Endothelial cell of umbilical vein (primary cell): ENCODE measurements around the gene ATP1B2. TPM values are rescaled to one million over a fixed set of nuclear protein-coding genes. Genes with fewer than 3 reads are reported as not detected.

Source experiments
- BruUV-seq: library from RNA; stranded (reverse); fragments of 400-500 nt; replicated peaks from 2 replicates; lab custom pipeline; 2021; lab: Mats Ljungman, UMichigan
- CTCF ChIA-PET: fragments of 300-600, 350-600 bp; sonication (Branson Sonifier 250); formaldehyde crosslinking; loops from one replicate; lab custom pipeline; 2021; ENCODE audit warnings: antibody characterized with exemption, inconsistent platforms; lab: Charles Lee
- POLR2A ChIA-PET: fragments of 300-600, 350-600 bp; sonication (Branson Sonifier 250); formaldehyde crosslinking; loops from one replicate; lab custom pipeline; 2021; ENCODE audit warnings: antibody characterized with exemption, inconsistent platforms; lab: Charles Lee
- DNase-seq: peaks from one replicate; pipeline ENCODE4 v3.0.0-alpha.2; 2011; ENCODE audit warnings: low read depth, low spot score
- FAIRE-seq: peaks from 2 replicates; lab custom pipeline; 2011; peaks lifted over from hg19 to GRCh38; lab: Jason Lieb, UNC
- H2AFZ ChIP-seq: 2 replicates; pipeline ENCODE4 v1.6.0; 2012; ENCODE audit warnings: low read depth, low read length, control low read depth, inconsistent platforms
- H3K27ac ChIP-seq: 2 replicates; pipeline ENCODE4 v1.5.1; 2011; ENCODE audit warnings: low read depth, mild to moderate bottlenecking, control low read depth, low read length, moderate library complexity; ENCODE audit not compliant: insufficient read depth
- H3K27me3 ChIP-seq, 2 experiments: 2 replicates each; pipeline versions ENCODE4 v1.6.0 to v1.6.1; 2011; ENCODE audit warnings: low read length in 2 of 2, mixed read lengths in 1 of 2; ENCODE audit not compliant: control insufficient read depth in 2 of 2, insufficient read depth in 2 of 2
- H3K36me3 ChIP-seq, 2 experiments: 2 replicates in 1 of 2; 3 replicates in 1 of 2; pipeline ENCODE4 v1.5.1; 2011; ENCODE audit warnings: low read length in 2 of 2, mild to moderate bottlenecking in 1 of 2, moderate library complexity in 1 of 2; ENCODE audit not compliant: control insufficient read depth in 2 of 2, insufficient read depth in 2 of 2; ENCODE audit errors: extremely low read depth in 1 of 2
- H3K4me1 ChIP-seq: 3 replicates; pipeline ENCODE4 v1.5.1; 2011; ENCODE audit warnings: mild to moderate bottlenecking, low read length; ENCODE audit not compliant: control insufficient read depth, insufficient read depth; ENCODE audit errors: extremely low read depth
- H3K4me2 ChIP-seq: 2 replicates; pipeline ENCODE4 v1.6.1; 2011; ENCODE audit warnings: low read length, control low read depth, mixed read lengths; ENCODE audit not compliant: insufficient read depth
- H3K4me3 ChIP-seq, 3 experiments: fragments of 200-600 bp in 1 of 3; sonication (generic), shearing (Covaris generic) in 1 of 3; replicated peaks in 1 of 3; 2 replicates each; pipeline ENCODE4 v1.5.1; 2011 to 2016; ENCODE audit warnings: control low read depth in 3 of 3, low read length in 3 of 3, mild to moderate bottlenecking in 2 of 3, inconsistent platforms in 1 of 3, low read depth in 1 of 3, moderate library complexity in 1 of 3; ENCODE audit not compliant: insufficient read depth in 1 of 3
- H3K79me2 ChIP-seq: 2 replicates; pipeline ENCODE4 v1.6.0; 2012; ENCODE audit warnings: low read length, inconsistent platforms; ENCODE audit not compliant: control insufficient read depth, insufficient read depth
- H3K9ac ChIP-seq: replicated peaks from 2 replicates; pipeline ENCODE3; 2011; ENCODE audit warnings: low read length, control low read depth; ENCODE audit not compliant: insufficient read depth; ENCODE audit errors: extremely low read depth
- H3K9me1 ChIP-seq: replicated peaks from 3 replicates; pipeline ENCODE4 v1.6.0; 2011; ENCODE audit warnings: mild to moderate bottlenecking, low read length; ENCODE audit not compliant: control insufficient read depth, insufficient read depth; ENCODE audit errors: extremely low read depth
- H3K9me3 ChIP-seq: replicated peaks from 2 replicates; pipeline ENCODE4 v1.5.1; 2012; ENCODE audit warnings: low read length, inconsistent platforms; ENCODE audit not compliant: control insufficient read depth, insufficient read depth
- H4K20me1 ChIP-seq: replicated peaks from 2 replicates; pipeline ENCODE3; 2011; ENCODE audit warnings: mild to moderate bottlenecking, low read length; ENCODE audit not compliant: control insufficient read depth, insufficient read depth; ENCODE audit errors: extremely low read depth
- EZH2 ChIP-seq: IDR thresholded peaks from 2 replicates; pipeline ENCODE4 v1.6.1; 2012; ENCODE audit warnings: borderline replicate concordance, low read depth, mild to moderate bottlenecking, moderate library complexity, low read length, inconsistent platforms; ENCODE audit not compliant: severe bottlenecking
- FOS ChIP-seq: IDR thresholded peaks from 2 replicates; pipeline ENCODE4 v1.6.1; 2011; ENCODE audit warnings: mild to moderate bottlenecking, low read length, moderate library complexity, borderline replicate concordance; ENCODE audit not compliant: insufficient read depth
- GATA2 ChIP-seq: IDR thresholded peaks from 2 replicates; pipeline ENCODE4 v1.7.0; 2011; ENCODE audit warnings: low read depth, mild to moderate bottlenecking, moderate library complexity, mixed read lengths, low read length; ENCODE audit not compliant: insufficient read length, insufficient read depth
- JUN ChIP-seq: IDR thresholded peaks from 2 replicates; pipeline ENCODE4 v1.6.1; 2011; ENCODE audit warnings: borderline replicate concordance, low read depth; ENCODE audit not compliant: insufficient read length, insufficient read depth
- MAX ChIP-seq: IDR thresholded peaks from 2 replicates; pipeline ENCODE4 v1.6.1; 2011; ENCODE audit not compliant: insufficient read depth, insufficient read length
- MYC ChIP-seq: IDR thresholded peaks from one replicate; pipeline ENCODE4 v1.6.1; 2011; ENCODE audit warnings: mild to moderate bottlenecking, low read depth, low read length
- POLR2A ChIP-seq: IDR thresholded peaks from 2 replicates; pipeline ENCODE4 v1.6.1; 2012; ENCODE audit warnings: low read depth, mild to moderate bottlenecking, control low read depth, low read length
- POLR2AphosphoS5 ChIP-seq: IDR thresholded peaks from 2 replicates; pipeline ENCODE4 v1.6.1; 2012; ENCODE audit warnings: low read depth, mild to moderate bottlenecking, control low read depth, low read length, moderate library complexity; ENCODE audit not compliant: insufficient read depth
- dilution Hi-C: fragments of 300-500 bp; cut with MboI; formaldehyde crosslinking; loops from one replicate; pipeline ENCODE4 v1.15.0; 2019; ENCODE audit warnings: low sequenced_read_pairs; ENCODE audit not compliant: extremely low pct_ligation_motif_present
- intact Hi-C: fragments of 100-400 bp; cut with micrococcal nuclease; formaldehyde crosslinking; loops from one replicate; pipeline ENCODE4 v1.10.0; 2022
- polyA plus RNA-seq, 4 experiments: library from polyadenylated mRNA; depleted of rRNA in 3 of 4; stranded (reverse) in 3 of 4; unstranded in 1 of 4; fragments of >200 nt; gene quantifications; 2 replicates each; pipeline versions ENCODE4 v1.2.1 to v1.2.3, GENCODE V29; 2011 to 2012; ENCODE audit warnings: missing spikeins in 1 of 4
- total RNA-seq: library from RNA; stranded (reverse); gene quantifications from 2 replicates; pipeline ENCODE4 v1.2.3, GENCODE V29; 2021
- TF ChIP-seq, protein P1 (sequence below), 2 donors: IDR thresholded peaks; 1 replicate in 1 of 2; 2 replicates in 1 of 2; pipeline ENCODE4 v1.5.1; 2011; ENCODE audit warnings: low read length in 2 of 2, mild to moderate bottlenecking in 2 of 2, moderate library complexity in 2 of 2, control low read depth in 1 of 2, inconsistent platforms in 1 of 2, low read depth in 1 of 2; ENCODE audit not compliant: insufficient read depth in 1 of 2; ENCODE audit errors: extremely low read depth in 1 of 2

ATP1B2 gene
- total and polyA plus RNA-seq, 2 donors (not counting 3 experiments of a cell fraction or from before 2014, with no cell fraction given), result 0.06 TPM; not detected in 1

GRCh38 chr17:7684851-7685532 is 34.3 kb downstream of the ATP1B2 start:
- peak overlapping the region; percentile 99 for H3K9ac ChIP-seq
- peak overlapping the region; percentile 93 for H3K27ac ChIP-seq
- peaks cover 26% of the 10 kb centered on the region for H3K4me1 ChIP-seq
- DNase-seq, result no peak
- TF ChIP-seq MAX, result no peak
- TF ChIP-seq MYC, result no peak
- TF ChIP-seq, protein P1, sequence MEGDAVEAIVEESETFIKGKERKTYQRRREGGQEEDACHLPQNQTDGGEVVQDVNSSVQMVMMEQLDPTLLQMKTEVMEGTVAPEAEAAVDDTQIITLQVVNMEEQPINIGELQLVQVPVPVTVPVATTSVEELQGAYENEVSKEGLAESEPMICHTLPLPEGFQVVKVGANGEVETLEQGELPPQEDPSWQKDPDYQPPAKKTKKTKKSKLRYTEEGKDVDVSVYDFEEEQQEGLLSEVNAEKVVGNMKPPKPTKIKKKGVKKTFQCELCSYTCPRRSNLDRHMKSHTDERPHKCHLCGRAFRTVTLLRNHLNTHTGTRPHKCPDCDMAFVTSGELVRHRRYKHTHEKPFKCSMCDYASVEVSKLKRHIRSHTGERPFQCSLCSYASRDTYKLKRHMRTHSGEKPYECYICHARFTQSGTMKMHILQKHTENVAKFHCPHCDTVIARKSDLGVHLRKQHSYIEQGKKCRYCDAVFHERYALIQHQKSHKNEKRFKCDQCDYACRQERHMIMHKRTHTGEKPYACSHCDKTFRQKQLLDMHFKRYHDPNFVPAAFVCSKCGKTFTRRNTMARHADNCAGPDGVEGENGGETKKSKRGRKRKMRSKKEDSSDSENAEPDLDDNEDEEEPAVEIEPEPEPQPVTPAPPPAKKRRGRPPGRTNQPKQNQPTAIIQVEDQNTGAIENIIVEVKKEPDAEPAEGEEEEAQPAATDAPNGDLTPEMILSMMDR (IDR thresholded peaks at IDR 0.05; ENCODE audit: extremely low read depth in 1 of 2, insufficient read depth in 1 of 2, low read depth in 1 of 2, low read length in 2 of 2), result no peak
- no peak for TF ChIP-seq FOS
- TF ChIP-seq POLR2AphosphoS5, result no peak
- TF ChIP-seq GATA2, result no peak
- no peak for TF ChIP-seq EZH2
- no peak for TF ChIP-seq JUN
- no peak for TF ChIP-seq POLR2A
- no peak for FAIRE-seq
- no peaks in the 10 kb centered on the region for H3K27me3 ChIP-seq
- peaks cover 0 to 2% of the 10 kb centered on the region in 2 experiments for H3K36me3 ChIP-seq
- no peaks in the 10 kb centered on the region for H3K9me3 ChIP-seq
- H3K4me3 ChIP-seq, result peak overlapping the region in 1 of 3 experiments; percentile 96
- CTCF ChIA-PET, result interaction anchor here (1.6 kb wide), 1 partner anchor 12 kb away, joined by 4 read pairs; no protein-coding TSS in a partner anchor
- H3K9me1 ChIP-seq, result no peaks in the 10 kb centered on the region
- BruUV-seq, result no TSS peak
- H2AFZ ChIP-seq, result no peak overlapping the region
- H3K79me2 ChIP-seq, result peaks cover 52% of the 10 kb centered on the region
- intact Hi-C loops (loop anchor here (5.0 to 10.0 kb wide), 5 partner anchors 157 to 333 kb away; partner anchors contain the start of genes CHD3, FGF11, KCTD11 and POLR2A), dilution Hi-C loops (no loop called here)
- H4K20me1 ChIP-seq, result no peaks in the 10 kb centered on the region
- POLR2A ChIA-PET, result no interaction called here
- peak overlapping the region; percentile 98 for H3K4me2 ChIP-seq
